HL-60 (cell line): ENCODE data around the gene PRR5.
A peak's percentile ranks its signal among the peaks of the same experiment; 100 is the strongest.

Experiments
- DNase-seq, 2 experiments: peaks; one replicate each; pipeline ENCODE4 v3.0.0-alpha.2; 2010 to 2020; ENCODE audit warnings: low read depth in 1 of 2, low spot score in 1 of 2
- H3K27ac ChIP-seq: fragments of 250-450 bp; sonication (Bioruptor Pico); replicated peaks from 2 replicates; pipeline ENCODE4 v1.5.1; 2020; ENCODE audit warnings: mild to moderate bottlenecking, moderate library complexity
- H3K27me3 ChIP-seq: fragments of 250-450 bp; sonication (Bioruptor Pico); 2 replicates; pipeline ENCODE4 v1.5.1; 2021; ENCODE audit warnings: mild to moderate bottlenecking, moderate library complexity; ENCODE audit not compliant: insufficient read depth, poor library complexity, severe bottlenecking
- H3K4me3 ChIP-seq: replicated peaks from 2 replicates; pipeline ENCODE4 v1.5.1; 2011; ENCODE audit warnings: mild to moderate bottlenecking, control low read depth, low read length; ENCODE audit not compliant: insufficient read depth
- GABPA ChIP-seq: IDR thresholded peaks from 2 replicates; pipeline ENCODE4 v1.6.1; 2012; ENCODE audit warnings: low read depth
- POLR2AphosphoS5 ChIP-seq: IDR thresholded peaks from 2 replicates; pipeline ENCODE4 v1.6.1; 2012; ENCODE audit warnings: low read depth
- REST ChIP-seq: IDR thresholded peaks from 2 replicates; pipeline ENCODE4 v1.6.1; 2012; ENCODE audit warnings: low read depth; ENCODE audit not compliant: insufficient replicate concordance
- SPI1 ChIP-seq: IDR thresholded peaks from 2 replicates; pipeline ENCODE4 v1.6.1; 2012; ENCODE audit warnings: low read depth, mild to moderate bottlenecking, borderline replicate concordance
- TF ChIP-seq, protein P1 (sequence below): IDR thresholded peaks from one replicate; pipeline ENCODE4 v1.5.1; 2011; ENCODE audit warnings: low read length, control low read depth, inconsistent platforms; ENCODE audit not compliant: insufficient read depth

Gene PRR5

GRCh38 chr22:44693756-44694155, 8.2 kb upstream of the PRR5 start:
- no peaks in the 10 kb centered on the region for H3K27me3 ChIP-seq
- no peak overlapping the region for H3K27ac ChIP-seq
- no peak for DNase-seq
- no peak overlapping the region for H3K4me3 ChIP-seq
- TF ChIP-seq REST: no peak
- TF ChIP-seq POLR2AphosphoS5: no peak
- TF ChIP-seq GABPA: no peak
- no peak for TF ChIP-seq SPI1
- TF ChIP-seq, protein P1, sequence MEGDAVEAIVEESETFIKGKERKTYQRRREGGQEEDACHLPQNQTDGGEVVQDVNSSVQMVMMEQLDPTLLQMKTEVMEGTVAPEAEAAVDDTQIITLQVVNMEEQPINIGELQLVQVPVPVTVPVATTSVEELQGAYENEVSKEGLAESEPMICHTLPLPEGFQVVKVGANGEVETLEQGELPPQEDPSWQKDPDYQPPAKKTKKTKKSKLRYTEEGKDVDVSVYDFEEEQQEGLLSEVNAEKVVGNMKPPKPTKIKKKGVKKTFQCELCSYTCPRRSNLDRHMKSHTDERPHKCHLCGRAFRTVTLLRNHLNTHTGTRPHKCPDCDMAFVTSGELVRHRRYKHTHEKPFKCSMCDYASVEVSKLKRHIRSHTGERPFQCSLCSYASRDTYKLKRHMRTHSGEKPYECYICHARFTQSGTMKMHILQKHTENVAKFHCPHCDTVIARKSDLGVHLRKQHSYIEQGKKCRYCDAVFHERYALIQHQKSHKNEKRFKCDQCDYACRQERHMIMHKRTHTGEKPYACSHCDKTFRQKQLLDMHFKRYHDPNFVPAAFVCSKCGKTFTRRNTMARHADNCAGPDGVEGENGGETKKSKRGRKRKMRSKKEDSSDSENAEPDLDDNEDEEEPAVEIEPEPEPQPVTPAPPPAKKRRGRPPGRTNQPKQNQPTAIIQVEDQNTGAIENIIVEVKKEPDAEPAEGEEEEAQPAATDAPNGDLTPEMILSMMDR: no peak

- peak; percentile 53 to 68 for DNase-seq
- no peaks in the 10 kb centered on the region for H3K27me3 ChIP-seq
- H3K4me3 ChIP-seq: no peak overlapping the region
- TF ChIP-seq POLR2AphosphoS5 (no peak), REST (no peak), GABPA (no peak)
- TF ChIP-seq, protein P1: peak; percentile 78
- H3K27ac ChIP-seq: no peak overlapping the region
Observed at GRCh38 chr22:44697423-44698141, 4.4 kb upstream of the PRR5 start.

- Histone ChIP-seq H3K4me3 (no peak overlapping the region), H3K27ac (no peak overlapping the region), H3K27me3 (no peaks in the 10 kb centered on the region)
- DNase-seq: no peak
- TF ChIP-seq, protein P1: no peak
- no peak for TF ChIP-seq REST
- no peak for TF ChIP-seq SPI1
- no peak for TF ChIP-seq GABPA
- TF ChIP-seq POLR2AphosphoS5: no peak
Observed at GRCh38 chr22:44698531-44699421, 3.2 kb upstream of the PRR5 start.
